ENCODE measurements around the gene NAA16. TPM values are rescaled to one million over a fixed set of nuclear protein-coding genes. Genes with fewer than 3 reads are reported as not detected.

NAA16 gene
- total RNA-seq, 2 donors from 2014 or later = 28.3 to 36.3 TPM

- TF ChIP-seq CTCF (IDR thresholded peaks at IDR 0.05) = no peak
- Histone ChIP-seq H3K9me3 (no peaks in the 10 kb centered on the region), H3K27me3 (replicated peaks; ENCODE audit: insufficient read depth) (no peaks in the 10 kb centered on the region)
These were observed 75.1 kb downstream of the NAA16 start for GRCh38 chr13:41386211-41386610.

GRCh38 chr13:41387576-41387975 lies 76.5 kb downstream of the NAA16 start:
- no peaks in the 10 kb centered on the region for H3K27me3 ChIP-seq (replicated peaks; ENCODE audit: insufficient read depth)
- H3K9me3 ChIP-seq = no peaks in the 10 kb centered on the region
- ATAC-seq (ENCODE audit: insufficient number of reproducible peaks, low FRiP score, low read depth) (no peak), DNase-seq (ENCODE audit: low spot score) (no peak)
- no peak overlapping the region for H3K4me3 ChIP-seq
- H3K27ac ChIP-seq = no peak overlapping the region
- no peak for TF ChIP-seq CTCF (IDR thresholded peaks at IDR 0.05)
- peaks cover 0 to 6% of the 10 kb centered on the region in 2 donors for H3K4me1 ChIP-seq (ENCODE audit: control insufficient read depth in 1 of 2, low read depth in 2 of 2)
- no peaks in the 10 kb centered on the region for H3K36me3 ChIP-seq

More at GRCh38 chr13:41386211-41386610, 75.1 kb downstream of the NAA16 start:
- H3K4me3 ChIP-seq = no peak overlapping the region
- DNase-seq (ENCODE audit: low spot score) (no peak), ATAC-seq (ENCODE audit: insufficient number of reproducible peaks, low FRiP score, low read depth) (peak; percentile 29)
- H3K27ac ChIP-seq = no peak overlapping the region
- H3K4me1 ChIP-seq (ENCODE audit: control insufficient read depth in 1 of 2, low read depth in 2 of 2) = peaks cover 0 to 6% of the 10 kb centered on the region in 2 donors
- H3K36me3 ChIP-seq = no peaks in the 10 kb centered on the region

- ATAC-seq (ENCODE audit: insufficient number of reproducible peaks, low FRiP score, low read depth) (no peak), DNase-seq (ENCODE audit: low spot score) (no peak)
- H3K27me3 ChIP-seq (replicated peaks; ENCODE audit: insufficient read depth) = no peaks in the 10 kb centered on the region
- TF ChIP-seq CTCF (IDR thresholded peaks at IDR 0.05) = no peak
- peaks cover 0 to 6% of the 10 kb centered on the region in 2 donors for H3K4me1 ChIP-seq (ENCODE audit: control insufficient read depth in 1 of 2, low read depth in 2 of 2)
- H3K4me3 ChIP-seq = no peak overlapping the region
- H3K9me3 ChIP-seq = no peaks in the 10 kb centered on the region
- no peak overlapping the region for H3K27ac ChIP-seq
- H3K36me3 ChIP-seq = no peaks in the 10 kb centered on the region
These were observed 77.2 kb downstream of the NAA16 start for GRCh38 chr13:41388143-41388881.

GRCh38 chr13:41389580-41389979 lies 78.5 kb downstream of the NAA16 start:
- no peaks in the 10 kb centered on the region for H3K9me3 ChIP-seq
- TF ChIP-seq CTCF (IDR thresholded peaks at IDR 0.05) = no peak
- H3K4me3 ChIP-seq = no peak overlapping the region
- DNase-seq (ENCODE audit: low spot score) = no peak
- no peaks in the 10 kb centered on the region for H3K27me3 ChIP-seq (replicated peaks; ENCODE audit: insufficient read depth)
- H3K4me1 ChIP-seq (ENCODE audit: control insufficient read depth in 1 of 2, low read depth in 2 of 2) = peaks cover 0 to 6% of the 10 kb centered on the region in 2 donors
- no peak for ATAC-seq (ENCODE audit: insufficient number of reproducible peaks, low FRiP score, low read depth)
- no peaks in the 10 kb centered on the region for H3K36me3 ChIP-seq
- no peak overlapping the region for H3K27ac ChIP-seq

GRCh38 chr13:41394166-41394565 lies 83.1 kb downstream of the NAA16 start:
- TF ChIP-seq CTCF (IDR thresholded peaks at IDR 0.05) = no peak
- Histone ChIP-seq H3K9me3 (no peaks in the 10 kb centered on the region), H3K4me1 (ENCODE audit: control insufficient read depth in 1 of 2, low read depth in 2 of 2) (no peaks in the 10 kb centered on the region), H3K27me3 (replicated peaks; ENCODE audit: insufficient read depth) (no peaks in the 10 kb centered on the region), H3K27ac (no peak overlapping the region), H3K4me3 (no peak overlapping the region), H3K36me3 (no peaks in the 10 kb centered on the region)
- ATAC-seq (ENCODE audit: insufficient number of reproducible peaks, low FRiP score, low read depth) = no peak
- DNase-seq (ENCODE audit: low spot score) = no peak
